GM19025 (cell line): ENCODE measurements around the gene GJC3.

Experiments
- ATAC-seq: cut with Tn5 transposase; IDR thresholded peaks from one replicate; pipeline ENCODE4 v1.9.1; 2021; ENCODE audit warnings: mild to moderate bottlenecking, low read depth, moderate library complexity; ENCODE audit not compliant: unreplicated experiment

Gene GJC3

GRCh38 chr7:99876491-99876890 is 52.9 kb downstream of the GJC3 start:
- ATAC-seq = no peak
